Measurements from ENCODE around the gene DPM3. TPM values are rescaled to one million over a fixed set of nuclear protein-coding genes. Genes with fewer than 3 reads are reported as not detected.

DPM3 gene
- total RNA-seq, 4 donors from 2014 or later: 61.4 to 120 (median 71.2) TPM

DNA sequence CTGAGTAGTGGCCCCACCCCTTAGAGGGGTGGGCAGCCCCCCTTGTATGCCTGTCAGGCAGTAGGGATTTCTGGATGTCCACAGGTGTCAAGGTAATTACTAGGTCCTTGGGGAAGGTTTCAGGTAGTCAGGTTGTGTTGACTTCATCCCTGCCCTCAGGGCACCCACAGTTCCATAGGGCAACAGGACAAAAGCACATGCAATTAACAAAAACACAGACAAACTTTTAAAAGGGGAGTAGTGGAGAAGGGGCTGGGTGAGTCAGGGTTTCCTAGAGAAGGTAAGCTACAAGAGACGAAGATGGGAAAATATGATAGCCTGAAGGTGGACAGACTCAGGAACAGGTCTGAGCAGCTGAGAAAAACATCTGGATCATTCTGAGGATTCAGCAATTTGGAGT, 18.7 kb upstream of the DPM3 start:
- no peak for TF ChIP-seq CTCF (IDR thresholded peaks at IDR 0.05; ENCODE audit: low read depth)

DNA sequence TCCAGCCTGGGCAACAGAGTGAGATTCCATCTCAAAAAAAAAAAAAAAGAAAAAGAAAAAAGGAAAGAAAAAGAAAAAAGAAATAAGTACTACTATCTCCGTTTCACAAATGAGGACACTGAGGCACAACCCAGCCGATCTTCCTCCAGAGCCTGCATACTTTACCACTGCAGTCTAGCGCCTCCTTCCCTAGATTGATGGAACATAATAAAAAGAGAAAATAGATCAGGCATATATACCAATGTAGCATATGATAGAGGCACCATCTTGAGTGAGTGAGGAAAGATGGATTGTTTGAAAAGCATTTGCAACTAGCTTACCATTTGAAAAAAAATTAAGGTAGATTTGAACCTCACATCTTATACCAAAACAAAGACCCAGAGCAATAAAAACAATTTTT, 5.2 kb upstream of the DPM3 start:
- no peak for TF ChIP-seq CTCF (IDR thresholded peaks at IDR 0.05; ENCODE audit: low read depth)

DNA sequence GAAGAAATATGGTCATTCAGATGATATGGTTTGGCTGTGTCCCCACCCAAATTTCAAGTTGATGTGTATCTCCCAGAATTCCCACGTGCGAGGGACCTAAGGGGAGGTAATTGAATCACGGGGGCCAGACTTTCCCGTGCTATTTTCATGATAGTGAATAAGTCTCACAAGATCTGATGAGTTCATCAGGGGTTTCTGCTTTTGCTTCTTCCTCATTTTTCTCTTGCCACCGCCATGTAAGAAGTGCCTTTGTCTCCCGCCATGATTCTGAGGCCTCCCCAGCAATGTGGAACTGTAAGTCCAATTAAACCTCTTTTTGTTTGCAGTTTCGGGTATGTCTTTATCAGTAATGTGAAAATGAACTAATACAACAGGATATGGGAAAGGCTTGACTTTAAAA, 1.4 kb upstream of the DPM3 start:
- no peak for TF ChIP-seq CTCF (IDR thresholded peaks at IDR 0.05; ENCODE audit: low read depth)

DNA sequence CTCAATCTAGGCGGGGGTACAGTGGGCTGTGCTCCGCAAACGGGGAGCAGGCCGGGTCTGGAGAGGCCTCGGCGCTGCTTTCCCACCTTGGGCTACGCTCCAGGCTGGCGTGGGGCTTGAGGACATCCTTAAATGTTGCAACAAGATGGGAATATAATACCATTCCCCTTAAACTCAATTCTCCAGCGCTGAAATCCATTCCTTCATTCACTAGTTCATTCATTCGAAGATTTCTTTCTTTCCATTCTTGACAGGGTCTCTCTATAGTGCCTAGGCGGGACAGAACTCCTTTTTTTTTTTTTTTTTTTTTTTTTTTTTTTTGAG, 261 bp upstream of the DPM3 start:
- no peak for TF ChIP-seq CTCF (IDR thresholded peaks at IDR 0.05; ENCODE audit: low read depth)

- no peak for TF ChIP-seq CTCF (IDR thresholded peaks at IDR 0.05; ENCODE audit: low read depth)
Observed at GRCh38 chr1:155137154-155137949, 3.0 kb downstream of the DPM3 start.

DNA sequence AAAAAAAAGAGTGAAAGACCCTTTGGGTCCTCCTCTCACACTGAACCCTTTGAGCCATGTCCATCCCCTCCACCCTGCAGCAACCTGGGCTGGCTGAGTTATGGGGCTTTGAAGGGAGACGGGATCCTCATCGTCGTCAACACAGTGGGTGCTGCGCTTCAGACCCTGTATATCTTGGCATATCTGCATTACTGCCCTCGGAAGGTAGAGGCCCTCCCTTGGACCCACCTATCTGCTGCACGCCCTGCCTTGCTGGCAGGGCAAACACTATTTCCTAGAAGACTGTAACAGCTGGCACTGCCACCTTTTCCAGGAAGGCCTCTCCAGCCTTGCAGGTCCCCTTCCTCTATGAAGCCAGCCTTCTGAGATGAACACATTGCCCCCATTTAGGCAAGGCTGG, 3.6 kb downstream of the DPM3 start:
- TF ChIP-seq CTCF (IDR thresholded peaks at IDR 0.05; ENCODE audit: low read depth): no peak

- no peak for TF ChIP-seq CTCF (IDR thresholded peaks at IDR 0.05; ENCODE audit: low read depth)
Observed at GRCh38 chr1:155135415-155136028, 4.8 kb downstream of the DPM3 start, which contains the start of gene SLC50A1. SLC50A1 (plus strand) TSS chr1:155135852; CDS start chr1:155135912, 60 bp downstream.
